ENCODE measurements around the gene FBXO47.
"Not testable (repeated sequence)": the region's sequence is repeated elsewhere in the genome, so short reads cannot be mapped to it uniquely, and the experiment has no call there.

FBXO47 gene

GRCh38 chr17:38958326-38958725, 8.9 kb downstream of the FBXO47 start:
- Histone ChIP-seq H3K4me1 (ENCODE audit: control insufficient read depth in 5 of 5, insufficient read depth in 5 of 5, low read length in 5 of 5) (no peaks in the 10 kb centered on the region), H3K4me3 (ENCODE audit: low read depth in 1 of 5, low read length in 5 of 5) (no peak overlapping the region), H3K27ac (ENCODE audit: low read depth, low read length) (no peak overlapping the region), H3K27me3 (ENCODE audit: control insufficient read depth in 5 of 5, insufficient read depth in 4 of 5, low read length in 5 of 5) (no peaks in the 10 kb centered on the region), H3K9ac (ENCODE audit: low read length in 5 of 5) (no peak overlapping the region), H3K36me3 (ENCODE audit: control insufficient read depth in 5 of 5, insufficient read depth in 5 of 5, low read length in 5 of 5) (no peaks in the 10 kb centered on the region), H3K9me3 (ENCODE audit: control insufficient read depth in 5 of 5, low read length in 5 of 5) (no peaks in the 10 kb centered on the region)

- not testable (repeated sequence) for H3K9ac ChIP-seq (ENCODE audit: low read length in 5 of 5); H3K27ac ChIP-seq (ENCODE audit: low read depth, low read length); H3K9me3 ChIP-seq (ENCODE audit: control insufficient read depth in 5 of 5, low read length in 5 of 5); H3K27me3 ChIP-seq (ENCODE audit: control insufficient read depth in 5 of 5, insufficient read depth in 4 of 5, low read length in 5 of 5); H3K4me3 ChIP-seq (ENCODE audit: low read depth in 1 of 5, low read length in 5 of 5); H3K36me3 ChIP-seq (ENCODE audit: control insufficient read depth in 5 of 5, insufficient read depth in 5 of 5, low read length in 5 of 5); H3K4me1 ChIP-seq (ENCODE audit: control insufficient read depth in 5 of 5, insufficient read depth in 5 of 5, low read length in 5 of 5)
These were observed 13.4 kb downstream of the FBXO47 start for GRCh38 chr17:38953800-38954199.

GRCh38 chr17:38947189-38947588, 20.0 kb downstream of the FBXO47 start:
- Histone ChIP-seq H3K9ac (ENCODE audit: low read length in 5 of 5) (no peak overlapping the region), H3K9me3 (ENCODE audit: control insufficient read depth in 5 of 5, low read length in 5 of 5) (no peaks in the 10 kb centered on the region), H3K4me1 (ENCODE audit: control insufficient read depth in 5 of 5, insufficient read depth in 5 of 5, low read length in 5 of 5) (peaks cover 0 to 3% (median 0%) of the 10 kb centered on the region in 5 donors), H3K4me3 (ENCODE audit: low read depth in 1 of 5, low read length in 5 of 5) (no peak overlapping the region), H3K36me3 (ENCODE audit: control insufficient read depth in 5 of 5, insufficient read depth in 5 of 5, low read length in 5 of 5) (no peaks in the 10 kb centered on the region), H3K27ac (ENCODE audit: low read depth, low read length) (no peak overlapping the region), H3K27me3 (ENCODE audit: control insufficient read depth in 5 of 5, insufficient read depth in 4 of 5, low read length in 5 of 5) (no peaks in the 10 kb centered on the region)

DNA sequence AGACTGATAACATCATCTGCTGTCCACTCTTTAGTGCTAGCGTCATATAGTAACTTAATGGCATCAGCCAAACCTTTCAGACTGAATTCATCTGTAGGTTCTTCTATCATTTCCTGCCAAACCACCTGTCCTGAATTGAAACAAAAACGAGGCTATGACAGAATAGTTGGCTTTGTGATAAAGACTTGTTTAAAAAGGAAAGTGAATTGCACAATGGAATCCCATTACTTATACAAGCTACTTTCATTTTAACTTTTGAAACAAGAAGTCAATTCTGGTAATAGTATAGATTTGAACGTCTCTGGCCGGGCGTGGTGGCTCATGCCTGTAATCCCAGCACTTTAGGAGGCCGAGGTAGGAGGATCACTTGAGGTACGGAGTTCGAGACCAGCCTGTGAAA, 23.6 kb downstream of the FBXO47 start:
- Histone ChIP-seq H3K4me3 (ENCODE audit: low read depth in 1 of 5, low read length in 5 of 5) (no peak overlapping the region), H3K4me1 (ENCODE audit: control insufficient read depth in 5 of 5, insufficient read depth in 5 of 5, low read length in 5 of 5) (peaks cover 0 to 3% (median 0%) of the 10 kb centered on the region in 5 donors), H3K27me3 (ENCODE audit: control insufficient read depth in 5 of 5, insufficient read depth in 4 of 5, low read length in 5 of 5) (no peaks in the 10 kb centered on the region), H3K9ac (ENCODE audit: low read length in 5 of 5) (no peak overlapping the region), H3K9me3 (ENCODE audit: control insufficient read depth in 5 of 5, low read length in 5 of 5) (no peaks in the 10 kb centered on the region), H3K27ac (ENCODE audit: low read depth, low read length) (no peak overlapping the region), H3K36me3 (ENCODE audit: control insufficient read depth in 5 of 5, insufficient read depth in 5 of 5, low read length in 5 of 5) (no peaks in the 10 kb centered on the region)

DNA sequence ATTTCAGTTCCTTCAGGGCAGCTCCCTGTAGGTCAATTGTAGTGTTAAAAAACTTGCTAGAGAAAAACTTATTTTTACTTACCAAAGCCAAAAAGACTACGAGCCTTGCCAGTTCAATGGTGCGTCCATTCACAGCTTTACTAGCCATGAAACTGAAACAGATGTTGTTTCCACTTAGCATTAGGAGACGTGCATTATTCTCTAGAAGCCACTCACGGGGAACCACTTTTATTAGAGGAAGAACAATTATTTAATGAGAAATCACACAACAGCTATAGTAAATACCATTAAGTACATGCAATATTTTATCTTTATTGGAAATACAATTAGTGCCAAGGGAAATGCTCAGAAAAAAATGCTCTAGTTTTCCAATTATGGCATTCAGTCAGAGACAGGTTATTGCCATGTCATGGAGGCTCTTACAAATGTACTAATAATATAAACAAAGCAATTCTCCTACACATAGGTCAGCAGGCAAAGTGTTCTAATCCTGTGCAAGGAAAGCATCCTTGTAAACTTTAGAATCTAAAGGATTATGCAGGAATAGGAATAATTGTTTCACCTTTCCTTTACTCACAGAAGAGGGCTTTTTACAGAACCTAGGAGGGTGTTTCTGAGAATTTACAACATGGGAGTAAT, 24.4 kb downstream of the FBXO47 start:
- no peak overlapping the region for H3K27ac ChIP-seq (ENCODE audit: low read depth, low read length)
- H3K36me3 ChIP-seq (ENCODE audit: control insufficient read depth in 5 of 5, insufficient read depth in 5 of 5, low read length in 5 of 5): no peaks in the 10 kb centered on the region
- H3K27me3 ChIP-seq (ENCODE audit: control insufficient read depth in 5 of 5, insufficient read depth in 4 of 5, low read length in 5 of 5): no peaks in the 10 kb centered on the region
- no peaks in the 10 kb centered on the region for H3K9me3 ChIP-seq (ENCODE audit: control insufficient read depth in 5 of 5, low read length in 5 of 5)
- H3K9ac ChIP-seq (ENCODE audit: low read length in 5 of 5): no peak overlapping the region
- no peak overlapping the region for H3K4me3 ChIP-seq (ENCODE audit: low read depth in 1 of 5, low read length in 5 of 5)
- peaks cover 0 to 3% (median 0%) of the 10 kb centered on the region in 5 donors for H3K4me1 ChIP-seq (ENCODE audit: control insufficient read depth in 5 of 5, insufficient read depth in 5 of 5, low read length in 5 of 5)

DNA sequence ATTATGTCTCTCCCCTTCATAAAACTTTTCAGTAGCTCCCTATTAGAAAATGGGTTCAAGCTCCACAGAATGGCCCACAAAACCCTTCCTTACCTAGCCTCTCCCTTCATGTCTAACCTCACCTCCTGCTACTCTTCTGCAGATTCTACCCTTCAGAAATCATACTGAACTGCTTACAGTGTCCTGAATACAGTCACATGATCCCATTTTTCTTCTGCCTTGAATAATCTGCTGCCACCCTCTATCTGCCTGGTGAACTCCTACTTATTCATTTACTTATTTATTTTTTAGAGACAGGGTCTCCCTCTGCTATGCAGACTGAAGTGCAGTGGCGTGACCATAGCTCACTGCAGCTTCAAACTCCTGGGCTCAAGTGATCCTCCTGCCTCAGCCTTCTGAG, 26.8 kb downstream of the FBXO47 start:
- no peaks in the 10 kb centered on the region for H3K27me3 ChIP-seq (ENCODE audit: control insufficient read depth in 5 of 5, insufficient read depth in 4 of 5, low read length in 5 of 5)
- H3K9me3 ChIP-seq (ENCODE audit: control insufficient read depth in 5 of 5, low read length in 5 of 5): no peaks in the 10 kb centered on the region
- no peak overlapping the region for H3K4me3 ChIP-seq (ENCODE audit: low read depth in 1 of 5, low read length in 5 of 5)
- H3K27ac ChIP-seq (ENCODE audit: low read depth, low read length): no peak overlapping the region
- H3K4me1 ChIP-seq (ENCODE audit: control insufficient read depth in 5 of 5, insufficient read depth in 5 of 5, low read length in 5 of 5): peaks cover 0 to 3% (median 0%) of the 10 kb centered on the region in 5 donors
- H3K9ac ChIP-seq (ENCODE audit: low read length in 5 of 5): no peak overlapping the region
- H3K36me3 ChIP-seq (ENCODE audit: control insufficient read depth in 5 of 5, insufficient read depth in 5 of 5, low read length in 5 of 5): no peaks in the 10 kb centered on the region

- Histone ChIP-seq H3K4me1 (ENCODE audit: control insufficient read depth in 5 of 5, insufficient read depth in 5 of 5, low read length in 5 of 5) (peaks cover 0 to 3% (median 0%) of the 10 kb centered on the region in 5 donors), H3K9ac (ENCODE audit: low read length in 5 of 5) (no peak overlapping the region), H3K36me3 (ENCODE audit: control insufficient read depth in 5 of 5, insufficient read depth in 5 of 5, low read length in 5 of 5) (no peaks in the 10 kb centered on the region), H3K4me3 (ENCODE audit: low read depth in 1 of 5, low read length in 5 of 5) (no peak overlapping the region), H3K9me3 (ENCODE audit: control insufficient read depth in 5 of 5, low read length in 5 of 5) (no peaks in the 10 kb centered on the region), H3K27ac (ENCODE audit: low read depth, low read length) (no peak overlapping the region), H3K27me3 (ENCODE audit: control insufficient read depth in 5 of 5, insufficient read depth in 4 of 5, low read length in 5 of 5) (no peaks in the 10 kb centered on the region)
These were observed 27.2 kb downstream of the FBXO47 start for GRCh38 chr17:38939987-38940386.

DNA sequence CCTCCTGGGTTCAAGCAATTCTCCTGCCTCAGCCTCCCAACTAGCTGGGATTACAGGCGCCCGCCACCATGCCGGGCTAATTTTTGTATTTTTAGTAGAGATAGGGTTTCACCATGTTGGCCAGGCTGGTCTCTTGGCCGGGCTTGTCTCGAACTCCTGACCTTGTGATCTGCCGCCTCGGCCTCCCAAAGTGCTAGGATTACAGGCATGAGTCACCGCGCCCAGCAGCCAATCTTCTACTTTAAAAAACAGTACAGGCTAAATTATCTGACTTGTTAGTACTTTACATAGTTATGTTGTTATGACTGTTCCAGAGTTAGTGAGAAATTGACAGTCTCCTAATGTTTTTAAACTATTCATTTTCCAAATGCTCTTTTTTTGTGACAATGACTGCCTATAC, 33.2 kb downstream of the FBXO47 start:
- H3K9me3 ChIP-seq (ENCODE audit: control insufficient read depth in 5 of 5, low read length in 5 of 5); H3K36me3 ChIP-seq (ENCODE audit: control insufficient read depth in 5 of 5, insufficient read depth in 5 of 5, low read length in 5 of 5); H3K27ac ChIP-seq (ENCODE audit: low read depth, low read length); H3K4me1 ChIP-seq (ENCODE audit: control insufficient read depth in 5 of 5, insufficient read depth in 5 of 5, low read length in 5 of 5); H3K9ac ChIP-seq (ENCODE audit: low read length in 5 of 5); H3K4me3 ChIP-seq (ENCODE audit: low read depth in 1 of 5, low read length in 5 of 5); H3K27me3 ChIP-seq (ENCODE audit: control insufficient read depth in 5 of 5, insufficient read depth in 4 of 5, low read length in 5 of 5): not testable (repeated sequence)

DNA sequence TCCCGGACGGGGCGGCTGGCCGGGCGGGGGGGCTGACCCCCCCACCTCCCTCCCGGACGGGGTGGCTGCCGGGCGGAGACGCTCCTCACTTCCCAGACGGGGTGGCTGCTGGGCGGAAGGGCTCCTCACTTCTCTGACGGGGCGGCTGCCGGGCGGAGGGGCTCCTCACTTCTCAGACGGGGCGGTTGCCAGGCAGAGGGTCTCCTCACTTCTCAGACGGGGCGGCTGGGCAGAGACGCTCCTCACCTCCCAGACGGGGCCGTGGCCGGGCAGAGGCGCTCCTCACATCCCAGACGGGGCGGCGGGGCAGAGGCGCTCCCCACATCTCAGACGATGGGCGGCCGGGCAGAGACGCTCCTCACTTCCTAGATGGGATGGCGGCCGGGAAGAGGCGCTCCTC, 36.4 kb downstream of the FBXO47 start:
- not testable (repeated sequence) for H3K4me1 ChIP-seq (ENCODE audit: control insufficient read depth in 5 of 5, insufficient read depth in 5 of 5, low read length in 5 of 5); H3K27ac ChIP-seq (ENCODE audit: low read depth, low read length); H3K9ac ChIP-seq (ENCODE audit: low read length in 5 of 5); H3K4me3 ChIP-seq (ENCODE audit: low read depth in 1 of 5, low read length in 5 of 5); H3K27me3 ChIP-seq (ENCODE audit: control insufficient read depth in 5 of 5, insufficient read depth in 4 of 5, low read length in 5 of 5); H3K9me3 ChIP-seq (ENCODE audit: control insufficient read depth in 5 of 5, low read length in 5 of 5); H3K36me3 ChIP-seq (ENCODE audit: control insufficient read depth in 5 of 5, insufficient read depth in 5 of 5, low read length in 5 of 5)

DNA sequence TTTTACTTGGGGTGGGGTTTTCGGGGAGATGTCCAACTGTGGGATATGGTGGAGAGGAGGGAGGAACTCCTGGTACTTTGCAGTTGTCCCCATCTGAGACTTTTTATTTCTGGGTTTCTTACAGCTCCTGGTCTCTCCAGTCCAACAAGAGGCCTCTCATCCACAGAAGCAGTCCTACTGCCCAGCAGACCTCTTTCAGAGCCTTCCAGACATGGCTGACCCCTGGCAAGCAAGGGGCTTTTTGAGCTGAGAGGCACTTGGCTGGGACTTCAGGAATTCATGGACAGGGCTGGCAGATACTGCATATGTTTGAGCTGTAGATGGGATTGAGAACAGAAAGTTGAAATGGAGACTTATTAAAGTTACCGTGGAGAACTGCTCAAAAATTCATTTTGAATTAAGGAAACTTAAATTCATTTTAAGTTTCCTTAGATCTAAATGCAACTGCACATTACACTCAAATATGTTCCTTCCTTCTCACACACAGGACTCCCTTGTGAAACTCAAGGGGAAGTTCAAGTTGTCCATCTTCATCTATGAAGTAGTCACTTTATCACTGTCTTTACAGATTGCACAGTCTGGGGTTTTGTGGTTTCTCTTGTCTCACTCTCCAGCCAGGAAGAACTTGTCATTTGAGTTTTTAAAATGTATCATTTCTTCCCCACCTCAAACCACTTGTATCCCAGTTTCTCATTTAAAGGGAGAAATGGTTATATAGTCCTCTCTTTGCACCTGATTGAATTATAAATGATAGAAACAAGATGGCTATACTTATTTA, 40.7 kb downstream of the FBXO47 start:
- Histone ChIP-seq H3K36me3 (ENCODE audit: control insufficient read depth in 5 of 5, insufficient read depth in 5 of 5, low read length in 5 of 5) (no peaks in the 10 kb centered on the region), H3K9me3 (ENCODE audit: control insufficient read depth in 5 of 5, low read length in 5 of 5) (no peaks in the 10 kb centered on the region)

More for the DNA sequence above, 40.7 kb downstream of the FBXO47 start:
- no peak overlapping the region for H3K4me3 ChIP-seq (ENCODE audit: low read depth in 1 of 5, low read length in 5 of 5)
- H3K27me3 ChIP-seq (ENCODE audit: control insufficient read depth in 5 of 5, insufficient read depth in 4 of 5, low read length in 5 of 5): no peaks in the 10 kb centered on the region
- H3K27ac ChIP-seq (ENCODE audit: low read depth, low read length): no peak overlapping the region
- H3K9ac ChIP-seq (ENCODE audit: low read length in 5 of 5): no peak overlapping the region
- peaks cover 5 to 31% (median 24%) of the 10 kb centered on the region in 5 donors for H3K4me1 ChIP-seq (ENCODE audit: control insufficient read depth in 5 of 5, insufficient read depth in 5 of 5, low read length in 5 of 5)

Measured in subcutaneous abdominal adipose tissue (tissue), 5 donors.